Measurements from ENCODE around the gene TNPO3.
A peak's percentile ranks its signal among the peaks of the same experiment; 100 is the strongest.
"Not testable (repeated sequence)": the region's sequence is repeated elsewhere in the genome, so short reads cannot be mapped to it uniquely, and the experiment has no call there.

TNPO3 gene

DNA sequence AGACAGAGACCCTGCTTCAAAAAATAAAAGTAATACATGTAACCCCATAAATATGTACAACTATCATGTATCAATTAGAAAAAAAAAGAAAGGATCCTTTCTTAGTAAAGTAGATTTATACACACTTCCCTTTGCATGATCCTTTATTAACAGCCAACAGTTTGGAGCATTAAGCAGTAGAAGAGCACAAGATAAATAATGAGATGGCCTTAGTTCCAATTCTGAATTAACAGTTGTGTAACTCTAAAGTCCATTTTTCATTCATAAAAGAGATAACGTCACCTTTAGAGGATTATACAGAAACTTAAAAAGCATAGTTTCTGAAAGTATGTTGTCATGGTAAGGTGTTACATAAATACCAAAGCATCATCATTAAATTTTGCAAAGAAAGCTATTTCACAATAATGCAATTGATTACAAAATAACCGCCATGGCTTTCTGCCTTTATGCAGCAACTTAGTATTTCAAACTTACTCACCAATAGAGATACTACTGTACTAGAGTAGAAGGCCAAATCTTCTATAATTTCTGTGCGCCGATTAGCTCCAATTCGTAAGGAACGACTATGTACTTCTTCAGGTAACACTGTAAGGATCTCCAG, 40.3 kb downstream of the TNPO3 start:
- DNase-seq (ENCODE audit: low spot score), result no peak

DNA sequence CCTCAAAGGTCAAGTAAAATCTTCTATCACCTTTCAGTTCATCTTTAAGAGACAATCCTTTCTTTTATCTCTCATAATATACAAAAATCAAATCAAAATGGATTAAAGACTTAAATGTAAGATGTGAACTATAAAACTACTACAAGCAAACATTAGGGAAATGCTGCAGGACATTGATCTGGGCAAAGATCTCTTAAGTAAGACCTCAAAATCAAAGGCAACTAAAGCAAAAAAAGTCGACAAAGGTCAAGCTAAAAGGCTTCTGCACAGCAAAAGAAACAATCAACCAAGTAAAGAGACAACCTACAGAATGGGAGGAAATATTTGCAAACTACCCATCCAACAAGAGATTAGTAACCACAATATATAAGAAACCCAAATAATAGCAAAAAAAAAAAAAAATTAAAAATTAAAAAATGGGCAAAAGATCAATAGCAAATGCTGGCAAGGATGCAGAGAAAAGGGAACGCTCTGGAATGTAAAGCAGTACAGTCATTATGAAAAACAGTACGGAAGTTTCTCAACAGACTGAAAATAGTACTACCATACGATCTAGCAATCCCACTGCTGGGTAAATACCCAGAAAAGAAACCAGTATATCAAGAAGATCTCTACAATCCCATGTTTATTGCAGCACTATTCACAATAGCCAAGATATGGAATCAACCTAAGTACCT, 41.7 kb downstream of the TNPO3 start:
- no peak for DNase-seq (ENCODE audit: low spot score)

DNA sequence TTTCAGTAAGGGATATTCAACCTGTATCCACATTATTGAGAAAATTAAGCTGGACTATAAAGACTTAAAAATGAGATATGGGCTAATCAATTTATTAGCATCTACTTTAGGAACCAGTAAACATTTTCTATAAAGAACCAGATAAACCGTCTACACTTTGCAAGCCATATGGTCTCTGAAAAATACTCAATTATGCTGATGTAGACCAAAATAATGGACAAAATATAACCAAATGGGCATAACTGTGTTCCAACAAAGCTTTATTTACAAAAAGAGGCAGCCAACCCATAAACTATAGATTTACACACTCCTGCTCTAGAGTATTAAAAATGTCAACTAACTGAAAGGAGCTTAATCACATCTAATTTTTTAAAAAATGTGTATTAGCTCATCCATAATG, 42.3 kb downstream of the TNPO3 start:
- no peak for DNase-seq (ENCODE audit: low spot score)

DNA sequence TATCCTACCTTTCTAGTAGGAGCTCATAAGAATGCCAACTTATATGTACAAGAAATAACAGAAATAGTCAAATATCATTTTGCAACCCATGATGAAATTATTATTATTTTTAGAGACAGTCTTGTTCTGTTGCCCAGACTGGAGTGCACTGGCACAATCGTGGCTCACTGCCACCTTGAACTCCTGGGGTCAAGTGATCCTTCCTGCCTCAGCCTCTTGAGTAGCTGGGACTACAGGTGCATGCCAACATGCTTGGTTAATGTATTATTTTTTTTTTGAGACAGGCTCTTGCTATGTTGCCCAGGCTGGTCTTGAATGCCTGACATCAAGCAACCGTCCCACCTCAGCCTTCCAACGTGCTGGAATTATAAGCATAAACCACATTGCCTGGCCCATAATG, 44.8 kb downstream of the TNPO3 start:
- DNase-seq (ENCODE audit: low spot score), result no peak

DNA sequence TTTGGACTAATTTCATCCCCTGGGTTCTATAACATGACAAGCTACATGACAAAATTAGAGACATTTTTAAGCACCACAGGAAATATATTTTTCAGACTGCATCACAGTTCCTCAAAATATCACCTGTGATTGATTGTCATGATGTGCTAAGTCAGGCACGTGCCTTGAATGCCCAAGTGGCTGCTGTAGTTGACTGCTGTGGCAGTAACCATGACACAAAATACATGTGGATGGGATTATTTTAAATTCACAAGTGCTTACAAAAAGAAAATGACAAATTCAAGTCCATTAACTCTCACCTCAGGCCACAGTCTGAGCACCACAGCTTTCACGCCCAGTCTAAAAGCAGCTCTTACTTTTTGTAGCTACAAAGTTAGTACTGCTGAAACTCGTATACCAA, 45.5 kb downstream of the TNPO3 start:
- DNase-seq (ENCODE audit: low spot score), result peak; percentile 76

DNA sequence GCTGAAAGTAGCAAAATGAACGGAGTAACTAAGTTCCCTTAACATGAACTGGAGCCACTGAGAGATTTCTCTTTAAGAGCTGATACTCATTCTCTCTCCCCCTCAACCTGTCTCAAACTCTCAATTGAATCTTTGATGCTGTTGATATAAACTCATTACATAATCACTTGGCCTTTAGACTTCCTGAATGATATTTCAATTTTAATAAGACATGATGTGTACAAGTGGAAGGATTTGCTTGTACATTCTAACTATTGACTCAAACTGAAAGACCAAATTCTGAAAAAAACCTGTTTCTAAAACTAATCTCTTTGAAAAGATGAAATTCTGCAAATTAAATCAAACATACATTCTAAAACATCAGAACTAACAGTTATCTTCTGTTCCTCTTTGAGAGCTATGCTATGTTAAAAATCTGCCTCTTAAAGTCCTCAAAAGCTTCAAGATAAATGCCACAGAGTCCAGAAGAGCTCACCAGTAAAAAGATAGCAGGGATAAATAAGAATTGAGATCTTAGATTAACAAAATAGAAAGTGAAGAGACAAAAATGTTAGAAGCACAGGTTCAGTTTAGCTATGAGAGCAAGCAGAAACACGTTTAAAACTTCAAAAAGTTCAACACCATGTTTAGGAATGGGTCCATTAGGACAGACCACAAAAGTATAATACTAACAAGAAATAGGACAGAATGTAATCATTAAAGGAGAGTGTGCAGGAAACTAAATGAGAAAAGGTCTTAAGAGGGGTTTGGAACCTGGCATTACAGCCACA, 46.1 kb downstream of the TNPO3 start:
- no peak for DNase-seq (ENCODE audit: low spot score)

DNA sequence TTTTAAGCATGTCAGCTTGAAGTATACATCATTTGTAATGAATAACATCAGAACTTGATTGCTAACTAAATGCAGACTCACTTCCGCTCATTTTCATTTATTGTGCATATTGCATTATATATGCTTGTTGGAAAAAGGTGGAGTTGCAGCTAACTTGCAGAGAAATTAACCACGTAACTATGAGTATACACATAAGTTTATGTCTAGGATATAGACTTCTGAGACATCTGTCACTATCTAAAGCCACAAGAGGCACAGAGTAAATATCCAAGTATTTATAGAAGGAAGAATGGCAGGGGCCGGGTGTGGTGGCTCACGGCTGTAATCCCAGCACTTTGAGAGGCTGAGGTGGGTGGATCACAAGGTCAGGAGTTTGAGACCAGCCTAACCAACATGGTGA, 47.3 kb downstream of the TNPO3 start:
- no peak for DNase-seq (ENCODE audit: low spot score)

DNA sequence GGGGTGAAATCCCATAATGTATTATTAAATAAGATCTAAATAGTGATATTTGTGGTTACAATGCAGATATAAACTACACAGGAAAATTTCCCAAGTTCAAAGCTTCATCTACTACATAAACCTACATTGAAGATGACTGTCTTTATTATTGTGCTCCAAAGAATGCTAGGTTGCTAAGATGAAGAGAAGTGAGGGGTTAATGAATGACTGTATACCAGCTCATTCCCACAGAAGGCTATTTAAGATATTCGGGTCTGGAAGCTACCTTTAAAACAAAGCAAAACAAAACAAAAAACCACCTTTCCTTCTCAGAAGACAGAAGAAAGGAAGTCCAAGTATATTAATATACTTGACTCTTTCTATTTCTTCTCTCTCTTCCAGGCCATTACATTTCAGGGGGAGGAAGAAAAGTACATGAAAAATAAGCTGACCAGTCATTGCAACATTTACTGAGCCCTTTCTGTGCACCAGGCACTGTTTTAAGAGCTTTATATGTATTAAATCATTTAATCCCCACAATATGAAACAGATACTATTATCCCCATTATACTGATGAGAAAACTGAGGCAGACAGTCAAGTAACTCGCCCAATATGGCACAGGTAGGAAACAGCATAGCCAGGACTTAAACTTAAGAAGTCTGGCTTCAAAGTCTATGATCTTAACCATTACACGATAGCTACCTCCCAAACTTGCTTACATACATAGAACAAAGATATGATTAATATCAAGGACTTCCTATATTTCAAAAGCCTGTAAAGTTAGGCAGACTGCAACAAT, 48.1 kb downstream of the TNPO3 start:
- DNase-seq (ENCODE audit: low spot score), result no peak

DNA sequence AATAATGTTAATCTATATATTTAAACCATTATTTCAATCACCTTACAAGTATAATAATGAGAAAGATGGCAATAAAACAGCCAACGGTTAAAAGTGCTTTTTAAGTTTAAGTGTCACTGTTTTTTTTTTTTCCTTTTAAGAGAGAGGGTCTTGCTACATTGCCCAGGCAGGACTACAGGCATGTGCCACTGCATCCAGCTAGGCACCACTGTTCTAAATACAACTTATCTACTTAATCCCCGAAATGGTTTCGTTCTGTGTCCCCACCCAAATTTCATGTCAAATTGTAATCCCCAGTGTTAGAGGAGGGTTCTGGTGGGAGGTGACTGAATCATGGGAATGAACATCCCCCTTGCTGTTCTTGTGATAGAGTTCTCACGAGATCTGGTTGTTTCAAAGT, 49.7 kb downstream of the TNPO3 start:
- DNase-seq (ENCODE audit: low spot score), result no peak

DNA sequence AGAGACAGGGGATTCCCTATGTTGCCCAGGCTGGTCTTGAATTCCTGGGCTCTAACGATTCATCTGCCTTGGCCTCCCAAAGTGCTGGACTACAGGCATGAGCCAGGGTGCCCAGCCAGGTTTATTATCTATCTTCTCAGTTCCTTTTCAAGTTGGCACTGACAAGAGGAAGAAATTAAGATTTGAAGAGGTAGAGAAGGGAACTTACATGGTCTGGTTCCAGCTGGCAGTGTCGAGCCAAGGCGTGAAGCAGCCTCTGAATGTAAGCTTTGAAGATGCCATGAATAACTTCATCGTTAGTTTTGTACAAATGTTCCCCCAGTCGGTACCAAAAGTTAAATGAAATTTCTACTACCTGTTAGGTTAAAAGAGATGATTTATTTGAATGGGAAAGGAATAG, 57.7 kb downstream of the TNPO3 start:
- no peak for DNase-seq (ENCODE audit: low spot score)

DNA sequence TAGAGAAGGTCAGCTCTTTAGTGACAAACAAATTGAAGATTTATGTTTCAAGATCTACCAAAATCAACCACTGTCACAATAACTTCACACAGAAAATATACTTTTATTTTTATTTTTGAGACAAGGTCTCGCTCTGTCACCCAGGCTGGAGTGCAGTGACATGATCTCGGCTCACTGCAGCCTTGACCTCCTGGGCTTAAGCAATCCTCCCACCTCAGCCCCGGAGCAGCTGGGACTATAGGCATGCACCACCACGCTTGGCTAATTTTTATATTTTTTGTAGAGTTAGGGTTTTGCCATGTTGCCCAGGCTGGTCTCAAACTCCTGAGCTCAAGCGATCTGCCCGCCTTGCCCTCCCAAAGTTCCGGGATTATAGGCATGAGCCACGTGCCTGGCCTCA, 60.4 kb downstream of the TNPO3 start:
- DNase-seq (ENCODE audit: low spot score), result not testable (repeated sequence)

DNA sequence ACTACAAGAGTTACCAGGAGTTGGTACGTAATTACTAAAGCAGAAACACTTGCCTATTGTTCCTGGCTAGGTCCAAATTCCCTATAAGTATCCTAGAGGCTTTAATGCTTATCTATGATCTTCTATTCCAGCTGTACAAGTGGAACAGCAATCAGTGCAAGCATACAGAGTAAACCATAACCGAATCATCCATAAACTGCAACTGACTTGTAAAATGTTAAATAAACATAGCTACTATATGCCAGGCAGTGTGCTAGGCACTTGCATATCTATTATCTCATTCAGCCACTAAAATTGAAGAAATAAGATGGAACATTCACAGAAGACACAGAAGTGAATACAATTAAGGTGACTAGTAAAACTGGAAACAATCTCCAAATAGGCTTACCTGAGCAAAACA, 61.5 kb downstream of the TNPO3 start:
- no peak for DNase-seq (ENCODE audit: low spot score)

DNA sequence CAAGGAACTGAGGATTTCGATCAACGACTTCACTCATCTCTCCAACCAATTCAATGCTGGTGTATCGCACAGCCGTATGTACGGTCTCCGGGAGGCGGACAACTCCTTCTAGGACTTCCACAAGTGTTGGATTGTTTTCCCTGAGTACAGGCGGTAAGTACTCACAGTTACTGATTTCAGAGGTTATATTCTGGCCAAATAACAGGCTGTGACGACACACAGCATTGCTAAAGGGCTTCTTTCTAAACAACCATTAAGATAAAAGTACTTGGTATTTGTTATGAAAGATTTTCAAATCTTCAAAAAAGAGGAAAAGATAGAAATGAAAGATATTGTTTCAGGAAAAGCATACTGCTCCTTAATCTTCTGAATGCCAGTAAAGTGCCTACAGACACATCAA, 65.0 kb downstream of the TNPO3 start:
- no peak for DNase-seq (ENCODE audit: low spot score)

DNA sequence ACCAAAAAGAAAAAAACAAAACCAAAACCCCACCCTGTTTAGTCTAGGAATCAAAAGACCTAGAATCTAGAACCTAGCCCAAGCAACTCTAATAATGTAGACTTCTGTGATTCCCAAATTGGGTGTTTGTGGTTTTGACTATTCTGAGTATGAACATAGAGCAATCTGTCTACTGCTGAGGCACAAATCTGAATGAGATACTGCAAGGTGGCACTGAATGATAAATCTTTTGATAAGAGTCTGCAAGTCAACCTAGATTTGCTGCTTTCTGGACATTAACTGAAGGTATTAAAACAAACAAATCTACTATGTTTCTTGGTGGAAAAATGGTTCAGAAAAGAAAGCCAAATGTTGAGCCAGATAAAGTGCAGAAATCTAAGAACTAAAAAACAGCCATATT, 66.5 kb downstream of the TNPO3 start:
- DNase-seq (ENCODE audit: low spot score), result no peak

DNA sequence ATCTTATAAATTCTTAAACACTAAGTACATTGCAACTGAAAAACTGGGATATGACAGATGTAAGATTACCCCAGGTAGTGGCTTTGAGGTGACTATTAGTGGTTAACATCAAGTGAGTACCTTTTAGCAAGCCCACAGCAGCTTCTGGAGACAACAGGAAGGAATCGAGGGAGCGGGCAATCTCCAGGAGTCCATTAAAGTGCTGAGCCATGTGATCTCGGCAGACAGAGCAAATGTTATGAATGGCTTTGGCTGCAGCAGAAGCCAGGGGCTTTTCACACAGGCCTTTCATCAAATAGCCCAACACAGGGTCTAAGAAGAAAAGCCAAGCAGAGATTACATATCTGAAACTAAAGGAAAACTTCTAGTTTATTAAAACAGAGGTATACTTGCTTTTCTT, 68.3 kb downstream of the TNPO3 start:
- no peak for DNase-seq (ENCODE audit: low spot score)

DNA sequence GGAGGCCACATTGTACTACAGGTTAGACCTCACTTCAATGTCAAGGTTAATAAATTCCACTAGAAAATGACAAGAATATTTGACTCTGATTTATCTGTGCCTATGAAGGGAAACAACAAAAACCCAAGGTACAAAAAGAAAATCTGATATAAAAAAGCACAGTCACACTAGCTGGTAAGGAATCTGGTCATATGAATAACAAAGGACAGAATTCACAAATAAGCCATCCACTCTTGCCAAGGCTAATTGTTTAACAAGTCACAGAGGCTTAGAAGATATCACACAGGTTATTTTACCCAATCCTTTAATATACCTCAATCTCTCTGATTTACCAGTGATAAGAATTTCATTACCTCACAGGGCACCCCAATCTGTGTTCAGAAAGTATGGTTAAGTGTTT, 69.3 kb downstream of the TNPO3 start:
- DNase-seq (ENCODE audit: low spot score), result no peak

DNA sequence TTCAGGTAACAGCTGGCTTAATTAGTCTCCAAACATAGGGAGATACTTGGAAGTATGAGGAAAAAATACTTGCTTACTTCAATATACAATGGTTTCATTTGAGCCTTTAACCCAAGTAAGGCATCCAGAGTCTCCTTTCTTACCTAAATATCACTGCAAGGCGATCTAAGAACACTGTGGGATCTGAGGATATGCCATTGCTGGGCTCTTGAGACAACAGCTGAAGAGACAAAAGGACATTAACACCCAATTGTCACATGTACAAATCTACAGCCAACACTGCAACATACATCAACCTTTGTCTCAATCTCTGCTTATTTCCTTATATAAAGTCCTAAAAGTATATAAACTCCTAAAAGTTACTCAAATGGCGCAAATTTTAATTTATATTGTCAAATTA, 72.8 kb downstream of the TNPO3 start:
- no peak for DNase-seq (ENCODE audit: low spot score)

DNA sequence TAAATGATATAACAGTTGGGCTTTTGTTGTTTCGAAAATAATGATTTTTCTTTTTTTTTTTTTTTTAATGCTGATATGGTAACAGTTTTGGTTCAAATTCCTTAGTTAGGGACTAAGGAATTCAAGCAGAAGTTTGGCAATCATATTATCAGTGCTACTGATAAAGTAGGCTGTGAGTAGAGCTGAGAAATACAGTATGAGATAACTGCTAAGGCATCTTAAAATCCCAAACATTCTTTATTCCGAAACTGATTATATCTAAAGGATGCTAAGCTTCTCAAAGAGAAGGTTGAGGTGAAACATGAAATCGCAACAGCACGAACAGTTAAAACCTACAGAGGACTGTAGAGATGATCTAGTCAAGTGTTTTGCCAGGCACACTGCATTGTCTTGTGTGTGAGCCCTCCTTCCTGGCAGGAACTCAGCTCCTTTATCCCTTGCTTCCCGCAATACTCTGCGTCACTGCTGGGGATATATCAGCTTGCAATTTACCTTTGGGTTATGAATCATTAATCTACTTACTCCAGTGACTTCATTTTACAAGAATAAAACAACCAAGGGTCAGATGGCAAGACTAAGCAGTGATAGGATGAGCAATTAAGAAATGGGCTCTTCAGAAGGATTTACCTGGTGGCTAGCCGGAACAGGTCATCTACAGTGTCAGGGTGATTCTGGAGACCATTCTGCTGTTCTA, 80.5 kb downstream of the TNPO3 start:
- no peak for DNase-seq (ENCODE audit: low spot score)

DNA sequence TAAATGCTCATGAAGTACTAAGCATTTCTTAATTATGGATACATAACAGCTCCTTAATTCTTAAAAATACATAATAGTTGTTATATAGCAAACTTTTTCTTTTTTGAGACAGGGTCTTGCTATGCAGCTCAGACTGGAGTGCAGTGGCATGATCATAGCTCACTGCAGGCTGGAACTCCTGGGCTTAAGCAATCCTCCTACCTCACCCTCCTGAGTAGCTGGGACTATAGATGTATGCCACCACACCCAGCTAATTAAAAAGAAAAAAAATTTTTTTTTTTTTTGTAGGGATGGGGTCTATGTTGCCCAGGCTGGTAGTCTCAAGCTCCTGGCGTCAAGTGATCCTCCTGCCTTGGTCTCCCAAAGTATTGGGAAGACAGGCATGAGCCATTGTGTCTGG, 86.3 kb downstream of the TNPO3 start:
- DNase-seq (ENCODE audit: low spot score), result no peak

DNA sequence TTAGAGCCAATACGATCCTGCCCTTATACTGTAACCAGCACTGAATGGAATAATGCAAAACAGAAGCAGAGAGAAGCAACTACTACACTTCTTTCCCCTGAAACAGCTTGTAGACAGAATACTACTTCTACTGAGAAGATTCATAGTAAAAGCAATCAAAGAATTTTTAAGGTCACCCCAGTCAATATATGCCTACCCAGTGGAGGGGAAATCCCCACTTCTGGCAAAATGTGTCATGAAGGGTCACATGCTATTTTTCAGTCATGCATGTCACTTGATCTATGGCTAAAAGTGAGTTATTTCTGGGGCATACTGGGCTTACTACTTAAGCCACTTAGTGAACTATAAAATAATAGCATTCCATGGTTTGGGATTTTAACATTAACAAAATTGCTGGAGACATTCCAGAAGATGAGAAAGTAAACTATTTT, 91.6 kb downstream of the TNPO3 start:
- peak; percentile 75 for DNase-seq (ENCODE audit: low spot score)

DNA sequence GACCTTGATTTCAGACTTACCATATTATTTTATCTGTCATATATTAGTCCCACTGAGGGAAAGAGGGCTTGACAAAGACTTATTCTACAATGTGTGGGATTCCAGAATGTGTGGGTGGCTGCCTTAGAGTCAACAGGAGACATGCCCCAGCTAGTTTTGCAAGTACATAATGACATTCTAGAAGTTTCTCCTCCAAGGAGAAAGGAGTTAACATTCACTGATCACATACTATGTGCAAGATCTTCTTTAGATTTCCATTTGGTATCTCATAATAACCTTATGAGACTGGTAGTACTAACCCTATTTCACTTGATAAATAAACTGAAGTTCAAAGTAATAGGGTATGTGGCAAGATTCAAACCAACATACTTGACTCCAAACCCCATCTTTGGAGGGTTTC, 92.0 kb downstream of the TNPO3 start:
- DNase-seq (ENCODE audit: low spot score), result no peak

DNA sequence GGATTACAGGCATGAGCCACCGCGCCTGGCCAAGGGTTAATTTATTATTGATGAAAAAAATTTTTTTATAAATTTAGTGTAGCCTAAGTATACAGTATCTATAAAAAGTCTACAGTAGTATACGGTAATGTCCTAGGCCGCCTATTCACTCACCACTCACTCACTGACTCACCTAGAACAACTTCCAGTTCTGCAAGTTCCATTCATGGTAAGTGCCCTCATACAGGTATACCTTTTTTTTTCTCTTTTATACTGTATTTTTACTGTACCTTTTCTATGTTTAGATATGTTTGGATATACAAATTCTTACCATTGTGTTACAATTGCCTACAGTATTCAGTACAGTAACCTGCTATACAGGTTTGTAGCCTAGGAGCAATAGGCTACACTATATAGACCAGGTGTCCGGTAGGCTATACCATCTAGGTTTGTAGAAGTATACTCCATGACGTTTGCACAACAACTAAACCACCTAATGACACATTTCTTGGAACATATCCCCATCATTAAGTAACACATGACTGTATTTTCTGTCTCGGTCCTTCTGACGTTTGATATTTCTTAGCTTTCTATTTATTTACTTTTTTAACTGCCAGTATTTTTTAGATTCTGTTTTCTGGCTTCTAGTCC, 93.8 kb downstream of the TNPO3 start:
- no peak for DNase-seq (ENCODE audit: low spot score)
